Lower leg skin (tissue), 3 donors: Measurements from ENCODE around the gene RAPGEF6.

Experiments
- POLR2A ChIP-seq, 2 donors: fragments of 450-650 bp; IDR thresholded peaks; one replicate each; pipeline ENCODE4 v1.6.1; 2016 to 2017; ENCODE audit warnings: antibody characterized with exemption in 2 of 2, mild to moderate bottlenecking in 1 of 2, moderate library complexity in 1 of 2
- TF ChIP-seq, protein P1 (sequence below), 3 donors: fragments of 450-650 bp; IDR thresholded peaks; one replicate each; pipeline ENCODE4 v1.5.1; 2016; ENCODE audit warnings: antibody characterized with exemption in 3 of 3, mild to moderate bottlenecking in 3 of 3, moderate library complexity in 2 of 3

DNA sequence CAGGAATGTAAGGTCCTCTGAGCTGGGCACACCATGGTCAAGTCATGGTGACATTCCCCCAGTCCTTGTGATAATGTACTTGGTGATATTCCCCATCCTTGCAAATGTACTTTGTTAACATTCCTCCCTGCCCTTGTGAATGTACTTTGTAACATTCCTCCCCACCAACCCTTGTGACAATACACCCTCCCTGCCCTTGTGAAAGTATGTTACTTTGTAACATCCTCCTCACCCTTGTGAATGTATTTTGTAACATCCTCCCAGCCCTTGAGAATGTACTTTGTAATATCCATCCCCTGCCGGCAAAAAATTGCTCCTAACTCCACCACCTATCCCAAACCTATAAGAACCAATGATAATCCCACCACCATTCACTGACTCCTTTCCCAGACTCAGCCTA, 53.3 kb downstream of the RAPGEF6 start:
- TF ChIP-seq, protein P1, sequence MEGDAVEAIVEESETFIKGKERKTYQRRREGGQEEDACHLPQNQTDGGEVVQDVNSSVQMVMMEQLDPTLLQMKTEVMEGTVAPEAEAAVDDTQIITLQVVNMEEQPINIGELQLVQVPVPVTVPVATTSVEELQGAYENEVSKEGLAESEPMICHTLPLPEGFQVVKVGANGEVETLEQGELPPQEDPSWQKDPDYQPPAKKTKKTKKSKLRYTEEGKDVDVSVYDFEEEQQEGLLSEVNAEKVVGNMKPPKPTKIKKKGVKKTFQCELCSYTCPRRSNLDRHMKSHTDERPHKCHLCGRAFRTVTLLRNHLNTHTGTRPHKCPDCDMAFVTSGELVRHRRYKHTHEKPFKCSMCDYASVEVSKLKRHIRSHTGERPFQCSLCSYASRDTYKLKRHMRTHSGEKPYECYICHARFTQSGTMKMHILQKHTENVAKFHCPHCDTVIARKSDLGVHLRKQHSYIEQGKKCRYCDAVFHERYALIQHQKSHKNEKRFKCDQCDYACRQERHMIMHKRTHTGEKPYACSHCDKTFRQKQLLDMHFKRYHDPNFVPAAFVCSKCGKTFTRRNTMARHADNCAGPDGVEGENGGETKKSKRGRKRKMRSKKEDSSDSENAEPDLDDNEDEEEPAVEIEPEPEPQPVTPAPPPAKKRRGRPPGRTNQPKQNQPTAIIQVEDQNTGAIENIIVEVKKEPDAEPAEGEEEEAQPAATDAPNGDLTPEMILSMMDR (IDR thresholded peaks at IDR 0.05), result no peak
- TF ChIP-seq POLR2A (IDR thresholded peaks at IDR 0.05), result no peak
